ENCODE data around the gene HTR1E.

The HTR1E gene

GRCh38 chr6:87012743-87013142 is 75.4 kb downstream of the HTR1E start:
- in situ Hi-C loops (cut with HindIII; ENCODE audit: low sequenced_read_pairs) = no loop called here
- DNase-seq (ENCODE audit: low read depth, low spot score) = no peak
- TF ChIP-seq, protein P1, sequence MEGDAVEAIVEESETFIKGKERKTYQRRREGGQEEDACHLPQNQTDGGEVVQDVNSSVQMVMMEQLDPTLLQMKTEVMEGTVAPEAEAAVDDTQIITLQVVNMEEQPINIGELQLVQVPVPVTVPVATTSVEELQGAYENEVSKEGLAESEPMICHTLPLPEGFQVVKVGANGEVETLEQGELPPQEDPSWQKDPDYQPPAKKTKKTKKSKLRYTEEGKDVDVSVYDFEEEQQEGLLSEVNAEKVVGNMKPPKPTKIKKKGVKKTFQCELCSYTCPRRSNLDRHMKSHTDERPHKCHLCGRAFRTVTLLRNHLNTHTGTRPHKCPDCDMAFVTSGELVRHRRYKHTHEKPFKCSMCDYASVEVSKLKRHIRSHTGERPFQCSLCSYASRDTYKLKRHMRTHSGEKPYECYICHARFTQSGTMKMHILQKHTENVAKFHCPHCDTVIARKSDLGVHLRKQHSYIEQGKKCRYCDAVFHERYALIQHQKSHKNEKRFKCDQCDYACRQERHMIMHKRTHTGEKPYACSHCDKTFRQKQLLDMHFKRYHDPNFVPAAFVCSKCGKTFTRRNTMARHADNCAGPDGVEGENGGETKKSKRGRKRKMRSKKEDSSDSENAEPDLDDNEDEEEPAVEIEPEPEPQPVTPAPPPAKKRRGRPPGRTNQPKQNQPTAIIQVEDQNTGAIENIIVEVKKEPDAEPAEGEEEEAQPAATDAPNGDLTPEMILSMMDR (IDR thresholded peaks at IDR 0.05; ENCODE audit: low read depth, low read length) = no peak
- no peak overlapping the region for H3K4me3 ChIP-seq (ENCODE audit: low read depth, low read length)

DNA sequence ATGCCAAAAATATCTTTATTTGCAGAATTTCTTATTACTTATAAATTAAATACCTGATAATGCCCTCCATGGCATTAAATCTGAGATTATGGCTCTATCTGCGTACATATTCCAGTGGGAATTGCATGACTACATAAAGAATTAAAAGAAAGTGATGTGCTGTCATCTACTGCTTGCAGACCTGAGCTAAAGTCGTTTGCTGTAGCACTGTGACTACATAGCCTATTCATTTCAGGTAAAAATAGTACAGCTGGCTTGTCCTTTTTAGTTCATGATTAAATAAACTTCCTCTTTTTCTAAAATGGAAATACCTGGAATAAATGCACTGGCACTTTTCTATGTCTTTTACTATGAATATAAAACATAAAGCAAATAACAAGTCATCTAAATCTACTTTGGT is 79.4 kb downstream of the HTR1E start:
- no peak overlapping the region for H3K4me3 ChIP-seq (ENCODE audit: low read depth, low read length)
- no peak for DNase-seq (ENCODE audit: low read depth, low spot score)
- in situ Hi-C loops (cut with HindIII; ENCODE audit: low sequenced_read_pairs) = no loop called here
- TF ChIP-seq, protein P1 (IDR thresholded peaks at IDR 0.05; ENCODE audit: low read depth, low read length) = no peak

DNA sequence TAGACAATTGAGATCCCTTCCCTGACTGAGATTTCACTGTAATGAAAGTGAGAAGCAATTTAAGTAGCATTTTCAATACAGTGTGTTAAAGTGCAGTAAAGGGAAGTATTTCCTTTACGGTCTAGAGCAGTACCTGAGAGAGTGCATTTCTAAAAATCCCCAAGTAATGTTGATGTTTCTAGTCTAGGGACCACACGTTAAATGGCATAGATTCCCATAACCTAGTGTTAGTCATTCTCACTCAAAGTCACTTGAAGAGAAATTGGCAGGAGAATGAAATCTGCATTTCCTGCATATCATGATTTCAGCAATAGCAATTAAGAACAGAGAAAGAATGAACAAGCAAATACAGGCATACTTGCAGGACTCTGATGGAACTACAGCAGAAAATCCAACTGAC is 89.7 kb downstream of the HTR1E start:
- TF ChIP-seq, protein P1 (IDR thresholded peaks at IDR 0.05; ENCODE audit: low read depth, low read length) = no peak
- no peak overlapping the region for H3K4me3 ChIP-seq (ENCODE audit: low read depth, low read length)
- no peak for DNase-seq (ENCODE audit: low read depth, low spot score)
- in situ Hi-C loops (cut with HindIII; ENCODE audit: low sequenced_read_pairs) = no loop called here

- in situ Hi-C loops (cut with HindIII; ENCODE audit: low sequenced_read_pairs) = no loop called here
Observed at GRCh38 chr6:87029711-87030314, 92.5 kb downstream of the HTR1E start.

GRCh38 chr6:87040729-87041128 is 103.4 kb downstream of the HTR1E start:
- no peak overlapping the region for H3K4me3 ChIP-seq (ENCODE audit: low read depth, low read length)
- in situ Hi-C loops (cut with HindIII; ENCODE audit: low sequenced_read_pairs) = no loop called here
- TF ChIP-seq, protein P1 (IDR thresholded peaks at IDR 0.05; ENCODE audit: low read depth, low read length) = no peak
- no peak for DNase-seq (ENCODE audit: low read depth, low spot score)

More at GRCh38 chr6:87029711-87030314, 92.5 kb downstream of the HTR1E start:
- H3K4me3 ChIP-seq (ENCODE audit: low read depth, low read length) = no peak overlapping the region
- peak; percentile 69 for DNase-seq (ENCODE audit: low read depth, low spot score)
- TF ChIP-seq, protein P1 (IDR thresholded peaks at IDR 0.05; ENCODE audit: low read depth, low read length) = peak; percentile 63

GRCh38 chr6:87045521-87046075 is 108.3 kb downstream of the HTR1E start:
- in situ Hi-C loops (cut with HindIII; ENCODE audit: low sequenced_read_pairs) = no loop called here
- H3K4me3 ChIP-seq (ENCODE audit: low read depth, low read length) = no peak overlapping the region
- TF ChIP-seq, protein P1 (IDR thresholded peaks at IDR 0.05; ENCODE audit: low read depth, low read length) = no peak
- DNase-seq (ENCODE audit: low read depth, low spot score) = no peak
